SK-N-SH (cell line): ENCODE measurements around the gene PLA2G2F. TPM values are rescaled to one million over a fixed set of nuclear protein-coding genes. Genes with fewer than 3 reads are reported as not detected.

Experiments
- CTCF ChIA-PET: fragments of 300-600, 350-600 bp; formaldehyde crosslinking; extraction: SDS; loops from one replicate; lab custom pipeline; 2021; lab: Yijun Ruan, JAX
- POLR2A ChIA-PET: fragments of 350-600 bp; sonication (Branson Sonifier 250); formaldehyde crosslinking; extraction: SDS; loops from one replicate; lab custom pipeline; 2020; ENCODE audit warnings: antibody characterized with exemption, inconsistent platforms; lab: Yijun Ruan, JAX
- DNase-seq: peaks from one replicate; pipeline ENCODE4 v3.0.0; 2012
- H2AFZ ChIP-seq: fragments of 200-600 bp; sonication (generic); 2 replicates; pipeline ENCODE4 v1.8.1; 2016; ENCODE audit warnings: antibody characterized with exemption, mild to moderate bottlenecking, low read depth
- H3F3A ChIP-seq: fragments of 200-600 bp; sonication (generic); replicated peaks from 2 replicates; pipeline ENCODE3; 2016; ENCODE audit warnings: antibody characterized with exemption, mild to moderate bottlenecking; ENCODE audit not compliant: insufficient read depth
- H3K27ac ChIP-seq, 2 experiments: fragments of 200-500 bp in 1 of 2; fragments of 200-600 bp in 1 of 2; sonication (Bioruptor generic) in 1 of 2; sonication (generic), shearing (Covaris generic) in 1 of 2; 2 replicates each; pipeline versions ENCODE4 v1.5.1 to v1.6.1; 2014 to 2016; ENCODE audit warnings: low read depth in 2 of 2, inconsistent platforms in 1 of 2, low read length in 1 of 2, mild to moderate bottlenecking in 1 of 2, mixed read lengths in 1 of 2
- H3K27me3 ChIP-seq: fragments of 200-600 bp; sonication (generic), shearing (Covaris generic); 2 replicates; pipeline ENCODE4 v1.6.1; 2016; ENCODE audit warnings: mixed run types; ENCODE audit not compliant: insufficient read depth
- H3K36me3 ChIP-seq, 2 experiments: fragments of 200-500 bp in 1 of 2; fragments of 200-600 bp in 1 of 2; sonication (Bioruptor generic) in 1 of 2; sonication (generic) in 1 of 2; replicated peaks in 1 of 2; 2 replicates each; pipeline versions ENCODE3 to v1.5.1; 2014 to 2016; ENCODE audit warnings: low read length in 1 of 2, mild to moderate bottlenecking in 1 of 2; ENCODE audit not compliant: insufficient read depth in 2 of 2, control insufficient read depth in 1 of 2
- H3K4me1 ChIP-seq, 2 experiments: fragments of 200-500 bp in 1 of 2; fragments of 200-600 bp in 1 of 2; sonication (Bioruptor generic) in 1 of 2; sonication (generic), shearing (Covaris generic) in 1 of 2; 2 replicates each; pipeline versions ENCODE4 v1.5.1 to v1.6.1; 2014 to 2016; ENCODE audit warnings: low read depth in 1 of 2, low read length in 1 of 2, mixed run types in 1 of 2; ENCODE audit not compliant: insufficient read depth in 2 of 2, control insufficient read depth in 1 of 2
- H3K4me2 ChIP-seq: fragments of 200-600 bp; sonication (generic), shearing (Covaris generic); 2 replicates; pipeline ENCODE4 v1.6.1; 2017; ENCODE audit warnings: mixed run types
- H3K4me3 ChIP-seq, 2 experiments: fragments of 200-500 bp in 1 of 2; fragments of 200-600 bp in 1 of 2; sonication (Bioruptor generic) in 1 of 2; sonication (generic), shearing (Covaris generic) in 1 of 2; 2 replicates each; pipeline versions ENCODE4 v1.5.1 to v1.8.1; 2014 to 2016; ENCODE audit warnings: low read depth in 2 of 2, inconsistent platforms in 1 of 2, low read length in 1 of 2, mild to moderate bottlenecking in 1 of 2, mixed read lengths in 1 of 2, moderate library complexity in 1 of 2
- H3K79me2 ChIP-seq: fragments of 200-600 bp; sonication (generic); 2 replicates; pipeline ENCODE4 v1.8.1; 2017; ENCODE audit warnings: mild to moderate bottlenecking; ENCODE audit not compliant: insufficient read depth
- H3K9ac ChIP-seq: fragments of 200-600 bp; sonication (generic); 2 replicates; pipeline ENCODE4 v1.6.1; 2017; ENCODE audit warnings: mixed run types
- H3K9me2 ChIP-seq: fragments of 200-600 bp; sonication (generic); 2 replicates; pipeline ENCODE4 v1.6.1; 2017; ENCODE audit warnings: mixed run types
- H3K9me3 ChIP-seq: fragments of 200-600 bp; sonication (generic); 2 replicates; pipeline ENCODE4 v1.6.1; 2017; ENCODE audit warnings: mixed run types, mild to moderate bottlenecking, moderate library complexity
- H4K20me1 ChIP-seq: fragments of 200-600 bp; sonication (generic); 2 replicates; pipeline ENCODE4 v1.6.1; 2017; ENCODE audit warnings: mild to moderate bottlenecking, mixed run types; ENCODE audit not compliant: insufficient read depth
- ELF1 ChIP-seq: IDR thresholded peaks from 2 replicates; pipeline ENCODE4 v1.4.0; 2012
- EP300 ChIP-seq, 2 experiments: IDR thresholded peaks; 2 replicates each; pipeline versions ENCODE4 v1.4.0 to v1.6.1; 2012; ENCODE audit warnings: borderline replicate concordance in 1 of 2, low read depth in 1 of 2, low read length in 1 of 2
- MXI1 ChIP-seq: IDR thresholded peaks from 2 replicates; pipeline ENCODE4 v1.6.1; 2012; ENCODE audit warnings: mild to moderate bottlenecking, low read depth, low read length, improper control_type of control experiment
- NFIC ChIP-seq: IDR thresholded peaks from 2 replicates; pipeline ENCODE4 v1.4.0; 2012; ENCODE audit warnings: borderline replicate concordance
- PBX3 ChIP-seq: IDR thresholded peaks from 2 replicates; pipeline ENCODE4; 2012
- POLR2AphosphoS5 ChIP-seq: IDR thresholded peaks from 2 replicates; pipeline ENCODE4 v1.6.1; 2012; ENCODE audit warnings: low read depth, low read length
- RAD21 ChIP-seq: IDR thresholded peaks from 2 replicates; pipeline ENCODE4 v1.6.1; 2012; ENCODE audit warnings: mild to moderate bottlenecking, low read length
- REST ChIP-seq: IDR thresholded peaks from 2 replicates; pipeline ENCODE4 v1.6.1; 2012; ENCODE audit warnings: mild to moderate bottlenecking, low read depth, low read length, moderate library complexity
- SIN3A ChIP-seq: IDR thresholded peaks from 2 replicates; pipeline ENCODE4 v1.6.1; 2012; ENCODE audit warnings: low read depth, mild to moderate bottlenecking, low read length, moderate library complexity, borderline replicate concordance
- TAF1 ChIP-seq: IDR thresholded peaks from 2 replicates; pipeline ENCODE4 v1.6.1; 2012; ENCODE audit warnings: low read depth, mild to moderate bottlenecking, low read length, moderate library complexity, borderline replicate concordance
- TEAD4 ChIP-seq: IDR thresholded peaks from 2 replicates; pipeline ENCODE4 v1.4.0; 2012; ENCODE audit warnings: mild to moderate bottlenecking, borderline replicate concordance; ENCODE audit not compliant: insufficient read depth
- USF1 ChIP-seq: IDR thresholded peaks from 2 replicates; pipeline ENCODE4 v1.4.0; 2012; ENCODE audit warnings: low read depth, borderline replicate concordance
- ZBTB33 ChIP-seq: IDR thresholded peaks from 2 replicates; pipeline ENCODE4 v1.4.0; 2012; ENCODE audit warnings: low read depth, borderline replicate concordance
- WGBS: methylation state at CpG from one replicate; pipeline ENCODE4 v1.1.6; 2017; ENCODE audit warnings: low lambda C conversion rate; 5-methylcytosine and 5-hydroxymethylcytosine counted together
- polyA plus RNA-seq, 3 experiments: library from polyadenylated mRNA; depleted of rRNA; stranded (reverse); fragments of >200 nt; gene quantifications; 2 replicates each; pipeline ENCODE4 v1.2.3, GENCODE V29; 2012
- TF ChIP-seq, protein P1 (sequence below): IDR thresholded peaks from 2 replicates; pipeline ENCODE4 v1.4.0; 2012; ENCODE audit warnings: low read depth

PLA2G2F gene
- polyA plus RNA-seq, 1 of the 3 experiments (the other 2 are of a cell fraction) = not detected

DNA sequence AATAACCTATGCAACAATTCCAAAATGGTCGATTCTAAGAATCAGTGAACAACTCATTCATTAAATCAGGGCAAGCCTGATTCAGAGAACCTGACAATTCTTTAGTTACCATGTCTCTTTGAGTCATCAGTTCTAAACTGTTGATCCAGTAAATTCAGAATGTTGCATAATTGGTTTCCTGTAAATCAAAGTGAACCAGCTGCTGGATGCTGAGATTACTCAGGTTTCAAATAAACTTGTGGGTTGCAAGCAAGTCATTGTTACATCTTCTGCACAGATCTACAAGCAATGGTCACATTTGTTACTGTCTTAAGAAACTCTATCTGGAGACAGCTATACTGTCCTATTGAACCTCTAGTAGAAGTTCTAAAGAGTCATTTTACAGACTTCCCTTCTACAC, 36.2 kb upstream of the PLA2G2F start:
- no peaks in the 10 kb centered on the region for H3K9me2 ChIP-seq
- no peak for TF ChIP-seq USF1
- TF ChIP-seq, protein P1, sequence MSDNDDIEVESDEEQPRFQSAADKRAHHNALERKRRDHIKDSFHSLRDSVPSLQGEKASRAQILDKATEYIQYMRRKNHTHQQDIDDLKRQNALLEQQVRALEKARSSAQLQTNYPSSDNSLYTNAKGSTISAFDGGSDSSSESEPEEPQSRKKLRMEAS = no peak
- TF ChIP-seq ELF1 = no peak
- TF ChIP-seq ZBTB33 = no peak
- TF ChIP-seq REST = no peak
- no peak for TF ChIP-seq EP300 (IDR thresholded peaks at IDR 0.05; ENCODE audit: borderline replicate concordance in 1 of 2, low read depth in 1 of 2, low read length in 1 of 2)
- TF ChIP-seq POLR2AphosphoS5 = no peak
- TF ChIP-seq MXI1 = no peak
- TF ChIP-seq TEAD4 = no peak
- TF ChIP-seq TAF1 = no peak
- no peak for TF ChIP-seq PBX3
- TF ChIP-seq NFIC = no peak
- no peak for TF ChIP-seq SIN3A
- TF ChIP-seq RAD21 = no peak
- H3K27ac ChIP-seq = no peak overlapping the region
- no peaks in the 10 kb centered on the region for H3K4me1 ChIP-seq
- no peak for DNase-seq
- ChIA-PET CTCF (interaction anchor here (1.7 to 2.0 kb wide), 2 partner anchors 50 to 128 kb away, joined by 4 to 22 read pairs; no protein-coding TSS in a partner anchor), POLR2A (no interaction called here)
- H2AFZ ChIP-seq = no peak overlapping the region
- H3K4me3 ChIP-seq = no peak overlapping the region
- H3K4me2 ChIP-seq = no peak overlapping the region
- 8% methylated on average over 1 of the region's 1 CpG for WGBS
- H3K9ac ChIP-seq = no peak overlapping the region
- H3K79me2 ChIP-seq = no peaks in the 10 kb centered on the region
- H3F3A ChIP-seq = no peaks in the 10 kb centered on the region
- no peaks in the 10 kb centered on the region for H3K9me3 ChIP-seq
- no peaks in the 10 kb centered on the region for H4K20me1 ChIP-seq
- H3K36me3 ChIP-seq = no peaks in the 10 kb centered on the region
- peaks cover 8% of the 10 kb centered on the region; the same call in 1 of the 2 replicates for H3K27me3 ChIP-seq
